H1 (cell line): Measurements from ENCODE around the gene GTF2F1. TPM values are rescaled to one million over a fixed set of nuclear protein-coding genes. Genes with fewer than 3 reads are reported as not detected.

ENCODE experiments used
- E2F6 ChIP-seq: IDR thresholded peaks from 2 replicates; pipeline ENCODE4 v1.6.1; 2012; ENCODE audit warnings: inconsistent platforms
- EGR1 ChIP-seq: IDR thresholded peaks from 2 replicates; pipeline ENCODE4 v1.6.1; 2011; ENCODE audit warnings: low read depth, low read length, borderline replicate concordance
- GTF2F1 ChIP-seq: IDR thresholded peaks from 2 replicates; pipeline ENCODE4 v1.6.1; 2012; ENCODE audit warnings: low read depth, low read length, improper control_type of control experiment, borderline replicate concordance
- HDAC2 ChIP-seq, 2 experiments: fragments of 300-600 bp in 1 of 2; sonication (generic) in 1 of 2; IDR thresholded peaks; 2 replicates each; pipeline ENCODE4 v1.6.1; 2011 to 2012; ENCODE audit warnings: low read depth in 2 of 2, low read length in 2 of 2, mild to moderate bottlenecking in 2 of 2, moderate library complexity in 2 of 2, borderline replicate concordance in 1 of 2, inconsistent platforms in 1 of 2
- NANOG ChIP-seq: IDR thresholded peaks from 2 replicates; pipeline ENCODE4 v1.6.1; 2011; ENCODE audit warnings: low read length, low read depth, mild to moderate bottlenecking, inconsistent platforms; ENCODE audit not compliant: insufficient read depth, poor library complexity, severe bottlenecking
- SP4 ChIP-seq: IDR thresholded peaks from 2 replicates; pipeline ENCODE4 v1.6.1; 2012; ENCODE audit warnings: low read length, inconsistent platforms
- SRF ChIP-seq: IDR thresholded peaks from 2 replicates; pipeline ENCODE4 v1.6.1; 2011; ENCODE audit warnings: mild to moderate bottlenecking, low read depth, low read length, moderate library complexity
- USF2 ChIP-seq: IDR thresholded peaks from 2 replicates; pipeline ENCODE4 v1.6.1; 2011; ENCODE audit warnings: low read length, improper control_type of control experiment
- polyA plus RNA-seq, 7 experiments: library from polyadenylated mRNA; depleted of rRNA in 3 of 7; stranded (reverse) in 5 of 7; unstranded in 2 of 7; fragments of >200 nt in 5 of 7; fragments of 200-250 nt in 2 of 7; gene quantifications; 1 replicate in 5 of 7; 2 replicates in 1 of 7; 4 replicates in 1 of 7; pipeline versions ENCODE4 v1.2.1 to v1.2.3, GENCODE V29; 2011 to 2013; ENCODE audit warnings: missing spikeins in 2 of 7, mixed read lengths in 2 of 7
- total RNA-seq: library from RNA; stranded (reverse); fragmentation: NEBNext Ultra II Directional; extraction: Animal tissue kit (Norgen Biotek cat#: 25700); gene quantifications from 2 replicates; pipeline ENCODE4 v1.2.1, GENCODE V29; 2021

GTF2F1 gene
- total and polyA plus RNA-seq, 2 of the 8 experiments (the other 6 are each of a cell fraction or from before 2014, with no cell fraction given) = 29.3 to 56.3 TPM

GRCh38 chr19:6424939-6425731 lies 32.2 kb upstream of the GTF2F1 start (continued):
- TF ChIP-seq EGR1 (peak; percentile 75; the same call in 1 of the 2 replicates), NANOG (peak; percentile 5), HDAC2 (IDR thresholded peaks at IDR 0.05; ENCODE audit: borderline replicate concordance in 1 of 2, low read depth in 2 of 2, low read length in 2 of 2) (peak in 1 of 2 experiments; percentile 81; a peak in 2 of 4 replicates), SP4 (peak; percentile 96), USF2 (peak; percentile 93), GTF2F1 (peak; percentile 47; the same call in 1 of the 2 replicates), SRF (no peak), E2F6 (peak; percentile 100)
